ENCODE results near the gene GIMD1. TPM values are rescaled to one million over a fixed set of nuclear protein-coding genes. Genes with fewer than 3 reads are reported as not detected.

GIMD1 gene
- total RNA-seq, 2 experiments from 2014 or later = not detected

GRCh38 chr4:106367072-106367471, 1.5 kb downstream of the GIMD1 start:
- ATAC-seq (ENCODE audit: low read depth) = no peak
- DNase-seq = no peak
- Mint-ChIP-seq H3K27ac (no peak overlapping the region), H3K4me3 (no peak overlapping the region), H3K4me1 (peaks cover 2% of the 10 kb centered on the region), H3K27me3 (peaks cover 20% of the 10 kb centered on the region), H3K36me3 (no peaks in the 10 kb centered on the region), H3K9me3 (no peaks in the 10 kb centered on the region)
- POLR2A ChIA-PET = no interaction called here

DNA sequence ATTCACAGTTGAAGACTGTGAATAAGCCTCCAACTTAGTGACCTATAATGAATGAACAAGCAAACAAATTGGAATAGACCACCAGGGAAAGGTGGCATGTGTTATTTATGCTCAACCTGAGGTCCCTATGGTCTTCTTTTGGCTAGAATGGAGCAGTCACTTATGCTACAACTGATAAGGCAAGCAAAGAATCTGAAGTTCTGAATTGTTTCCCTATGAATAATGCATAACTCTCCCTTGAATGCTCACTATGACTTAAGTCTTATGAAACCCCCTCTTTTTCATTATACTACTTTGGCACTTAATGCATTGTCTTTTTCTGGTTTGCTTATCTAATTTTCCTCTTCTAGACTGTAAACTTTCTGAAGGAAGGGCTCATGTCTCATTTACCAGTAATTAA, 2.6 kb downstream of the GIMD1 start:
- peaks cover 16% of the 10 kb centered on the region for H3K27me3 Mint-ChIP-seq
- no peak for ATAC-seq (ENCODE audit: low read depth)
- H3K9me3 Mint-ChIP-seq = no peaks in the 10 kb centered on the region
- POLR2A ChIA-PET = no interaction called here
- no peaks in the 10 kb centered on the region for H3K36me3 Mint-ChIP-seq
- H3K27ac Mint-ChIP-seq = no peak overlapping the region
- H3K4me3 Mint-ChIP-seq = no peak overlapping the region
- DNase-seq = no peak
- H3K4me1 Mint-ChIP-seq = peaks cover 2% of the 10 kb centered on the region

DNA sequence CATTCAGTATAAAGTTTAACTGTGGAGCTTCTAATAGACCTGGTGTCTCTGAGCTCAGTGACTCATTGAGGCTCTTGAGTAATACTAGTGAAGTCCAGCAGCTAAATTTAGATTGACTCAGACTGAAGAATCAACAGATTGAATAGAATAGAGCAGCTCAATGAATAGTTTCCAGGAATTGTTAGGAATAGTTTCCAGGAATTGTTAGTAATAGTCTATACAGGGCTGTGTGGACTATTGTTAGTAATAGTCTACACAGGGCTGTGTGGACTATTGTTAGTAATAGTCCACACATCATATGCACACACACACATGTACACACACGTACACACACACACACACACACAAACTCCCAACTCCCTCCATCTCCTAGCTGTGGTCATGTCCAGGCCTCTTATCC, 3.0 kb downstream of the GIMD1 start:
- no peak overlapping the region for H3K4me3 Mint-ChIP-seq
- no peaks in the 10 kb centered on the region for H3K36me3 Mint-ChIP-seq
- POLR2A ChIA-PET = no interaction called here
- H3K27me3 Mint-ChIP-seq = peaks cover 15% of the 10 kb centered on the region
- no peak for DNase-seq
- ATAC-seq (ENCODE audit: low read depth) = no peak
- no peaks in the 10 kb centered on the region for H3K9me3 Mint-ChIP-seq
- H3K27ac Mint-ChIP-seq = no peak overlapping the region
- H3K4me1 Mint-ChIP-seq = peaks cover 2% of the 10 kb centered on the region

GRCh38 chr4:106364282-106364681, 4.3 kb downstream of the GIMD1 start:
- ATAC-seq (ENCODE audit: low read depth) (no peak), DNase-seq (no peak)
- Mint-ChIP-seq H3K27ac (no peak overlapping the region), H3K4me1 (peaks cover 1% of the 10 kb centered on the region), H3K9me3 (no peaks in the 10 kb centered on the region), H3K4me3 (no peak overlapping the region), H3K36me3 (no peaks in the 10 kb centered on the region), H3K27me3 (peaks cover 7% of the 10 kb centered on the region)
- POLR2A ChIA-PET = no interaction called here

- POLR2A ChIA-PET = no interaction called here
- DNase-seq (no peak), ATAC-seq (ENCODE audit: low read depth) (no peak)
- no peaks in the 10 kb centered on the region for H3K9me3 Mint-ChIP-seq
- H3K27me3 Mint-ChIP-seq = peaks cover 6% of the 10 kb centered on the region
- H3K27ac Mint-ChIP-seq = no peak overlapping the region
- H3K4me1 Mint-ChIP-seq = no peaks in the 10 kb centered on the region
- no peaks in the 10 kb centered on the region for H3K36me3 Mint-ChIP-seq
- H3K4me3 Mint-ChIP-seq = no peak overlapping the region
Observed at GRCh38 chr4:106362086-106362825, 6.3 kb downstream of the GIMD1 start.

GRCh38 chr4:106358899-106359298, 9.7 kb downstream of the GIMD1 start:
- POLR2A ChIA-PET = no interaction called here
- no peak for DNase-seq
- no peak overlapping the region for H3K4me3 Mint-ChIP-seq

DNA sequence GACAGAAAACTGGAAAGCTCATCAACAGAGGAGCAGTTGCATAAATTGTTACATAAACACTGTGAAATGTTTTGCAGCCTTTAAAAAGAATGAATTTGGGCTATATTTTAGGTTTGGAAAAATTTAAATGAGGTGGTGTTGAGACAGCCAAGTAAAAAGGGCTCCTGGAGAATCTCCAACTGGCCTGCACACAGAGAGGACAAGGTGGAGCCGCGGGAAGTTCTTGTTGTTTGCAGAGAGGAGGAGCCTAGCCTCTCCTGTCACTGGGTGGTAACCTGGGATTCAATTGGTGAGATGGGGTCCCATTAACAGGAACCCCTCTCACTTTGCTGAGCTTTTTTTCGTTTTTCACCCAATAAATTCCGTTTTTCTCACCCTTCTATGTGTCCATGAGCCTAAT, 13.4 kb downstream of the GIMD1 start:
- Mint-ChIP-seq H3K4me3 (no peak overlapping the region), H3K27me3 (no peaks in the 10 kb centered on the region), H3K36me3 (peaks cover 3% of the 10 kb centered on the region), H3K4me1 (no peaks in the 10 kb centered on the region), H3K9me3 (no peaks in the 10 kb centered on the region), H3K27ac (no peak overlapping the region)
- POLR2A ChIA-PET = no interaction called here
- no peak for DNase-seq
- no peak for ATAC-seq (ENCODE audit: low read depth)

More at GRCh38 chr4:106358899-106359298, 9.7 kb downstream of the GIMD1 start:
- Mint-ChIP-seq H3K27ac (no peak overlapping the region), H3K9me3 (no peaks in the 10 kb centered on the region), H3K4me1 (no peaks in the 10 kb centered on the region), H3K36me3 (no peaks in the 10 kb centered on the region), H3K27me3 (peaks cover 6% of the 10 kb centered on the region)
- no peak for ATAC-seq (ENCODE audit: low read depth)

- Mint-ChIP-seq H3K27me3 (no peaks in the 10 kb centered on the region), H3K36me3 (peaks cover 6% of the 10 kb centered on the region), H3K27ac (no peak overlapping the region), H3K4me3 (no peak overlapping the region), H3K4me1 (no peaks in the 10 kb centered on the region), H3K9me3 (no peaks in the 10 kb centered on the region)
- no peak for DNase-seq
- ATAC-seq (ENCODE audit: low read depth) = no peak
- POLR2A ChIA-PET = no interaction called here
Observed at GRCh38 chr4:106353786-106354185, 14.8 kb downstream of the GIMD1 start.

DNA sequence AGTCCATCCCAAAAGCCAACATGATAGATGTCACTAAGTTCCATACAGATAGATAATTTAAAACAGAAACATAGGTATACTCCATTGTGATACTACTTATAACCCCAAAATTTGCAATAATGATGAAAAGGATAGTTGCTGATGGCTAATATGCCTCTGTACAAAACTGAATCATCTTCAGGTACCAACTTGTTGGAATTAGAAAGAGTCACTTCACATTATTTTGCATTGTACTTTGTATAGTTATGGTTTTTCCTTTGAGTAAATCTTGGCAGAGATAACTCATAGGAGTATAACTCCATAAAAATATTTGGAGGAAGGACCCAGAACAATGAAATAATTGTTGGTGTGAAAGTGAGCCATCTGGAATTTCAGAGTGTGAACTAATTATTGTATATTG, 17.6 kb downstream of the GIMD1 start:
- Mint-ChIP-seq H3K9me3 (no peaks in the 10 kb centered on the region), H3K27ac (no peak overlapping the region), H3K27me3 (no peaks in the 10 kb centered on the region), H3K4me1 (no peaks in the 10 kb centered on the region), H3K4me3 (no peak overlapping the region), H3K36me3 (peaks cover 10% of the 10 kb centered on the region)
- ATAC-seq (ENCODE audit: low read depth) (no peak), DNase-seq (no peak)
- POLR2A ChIA-PET = no interaction called here

- Mint-ChIP-seq H3K27me3 (no peaks in the 10 kb centered on the region), H3K9me3 (peaks cover 2% of the 10 kb centered on the region), H3K4me1 (peaks cover 1% of the 10 kb centered on the region), H3K4me3 (no peak overlapping the region), H3K36me3 (peaks cover 15% of the 10 kb centered on the region), H3K27ac (no peak overlapping the region)
- ATAC-seq (ENCODE audit: low read depth) (no peak), DNase-seq (no peak)
- POLR2A ChIA-PET = no interaction called here
Observed at GRCh38 chr4:106347167-106347566, 21.4 kb downstream of the GIMD1 start.

DNA sequence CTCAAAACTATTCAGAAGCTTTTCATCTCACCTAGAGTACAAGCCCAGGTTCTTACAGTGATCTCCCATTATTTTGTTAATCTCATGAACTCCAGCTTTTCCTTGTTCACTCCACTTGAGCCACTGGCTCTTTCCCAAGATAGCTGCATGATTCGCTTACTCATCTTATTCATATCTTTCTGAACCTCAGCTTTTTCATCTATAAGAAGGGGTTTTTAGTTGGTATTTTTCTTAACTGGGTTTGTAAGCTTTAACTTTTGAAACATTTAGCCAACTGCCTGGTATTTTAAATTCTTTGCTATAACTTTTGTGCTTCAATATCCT, 24.0 kb downstream of the GIMD1 start:
- no peak for ATAC-seq (ENCODE audit: low read depth)
- Mint-ChIP-seq H3K4me3 (no peak overlapping the region), H3K4me1 (peaks cover 6% of the 10 kb centered on the region), H3K27ac (no peak overlapping the region), H3K9me3 (peaks cover 4% of the 10 kb centered on the region), H3K36me3 (peaks cover 34% of the 10 kb centered on the region), H3K27me3 (no peaks in the 10 kb centered on the region)
- POLR2A ChIA-PET = no interaction called here
- no peak for DNase-seq

DNA sequence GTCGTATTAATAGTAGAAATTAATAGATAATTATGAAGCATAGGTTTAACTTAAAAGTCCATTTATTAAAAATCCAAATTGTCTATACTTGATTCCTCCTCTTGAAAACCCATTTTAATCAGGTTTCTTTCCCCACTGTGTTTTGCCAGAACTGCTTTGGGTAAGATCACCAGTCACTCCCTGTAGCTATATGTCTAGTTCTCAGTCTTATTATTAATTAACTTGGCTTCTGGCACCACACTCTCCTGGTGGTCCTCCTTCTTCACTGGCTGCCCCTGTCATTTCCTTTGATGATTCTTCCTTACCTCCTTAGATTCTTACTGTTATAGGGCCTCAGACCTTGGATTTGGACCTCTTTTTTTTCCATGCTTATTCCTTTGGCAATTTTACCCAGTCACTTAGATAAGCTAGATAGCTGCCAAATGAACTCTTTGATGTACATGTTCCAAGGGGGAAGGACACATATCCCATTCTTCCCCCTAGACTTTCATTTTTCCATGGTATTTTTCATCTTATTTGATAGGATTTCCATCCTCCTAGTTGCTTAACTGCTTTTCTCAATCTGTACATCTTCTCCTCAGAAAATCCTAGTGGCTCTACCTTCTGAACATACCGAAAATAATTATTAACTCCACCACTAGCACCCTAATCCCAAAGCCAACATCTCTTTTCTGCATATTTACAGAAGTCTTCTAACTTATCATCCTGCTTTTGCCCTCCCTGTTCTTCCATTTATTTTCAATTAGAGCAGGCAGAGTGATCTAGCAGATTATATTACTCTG, 24.5 kb downstream of the GIMD1 start:
- Mint-ChIP-seq H3K27ac (no peak overlapping the region), H3K9me3 (peaks cover 4% of the 10 kb centered on the region), H3K4me1 (peaks cover 6% of the 10 kb centered on the region), H3K4me3 (no peak overlapping the region), H3K27me3 (no peaks in the 10 kb centered on the region), H3K36me3 (peaks cover 38% of the 10 kb centered on the region)
- POLR2A ChIA-PET = no interaction called here
- no peak for DNase-seq
- ATAC-seq (ENCODE audit: low read depth) = no peak

DNA sequence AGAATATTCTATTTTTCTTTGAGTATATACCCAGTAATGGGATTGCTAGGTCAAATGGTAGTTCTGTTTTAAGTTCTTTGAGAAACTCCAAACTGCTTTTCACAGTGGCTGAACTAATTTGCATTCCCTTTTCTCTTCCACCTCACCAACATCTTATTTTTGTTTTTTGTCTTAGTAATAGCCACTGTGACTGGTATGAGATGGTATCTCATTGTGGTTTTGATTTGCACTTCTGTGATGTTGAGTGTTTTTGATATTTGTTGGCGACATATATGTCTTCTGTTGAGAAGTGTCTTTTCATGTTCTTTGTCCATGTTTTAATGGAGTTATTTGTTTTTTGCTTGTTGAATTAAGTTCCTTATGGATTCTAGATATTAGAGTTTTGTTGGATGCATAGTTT, 27.8 kb downstream of the GIMD1 start:
- peaks cover 14% of the 10 kb centered on the region for H3K9me3 Mint-ChIP-seq
- DNase-seq (no peak), ATAC-seq (ENCODE audit: low read depth) (no peak)
- peaks cover 61% of the 10 kb centered on the region for H3K36me3 Mint-ChIP-seq
- no peak overlapping the region for H3K27ac Mint-ChIP-seq
- H3K4me3 Mint-ChIP-seq = no peak overlapping the region
- peaks cover 6% of the 10 kb centered on the region for H3K4me1 Mint-ChIP-seq
- no peaks in the 10 kb centered on the region for H3K27me3 Mint-ChIP-seq
- POLR2A ChIA-PET = no interaction called here

DNA sequence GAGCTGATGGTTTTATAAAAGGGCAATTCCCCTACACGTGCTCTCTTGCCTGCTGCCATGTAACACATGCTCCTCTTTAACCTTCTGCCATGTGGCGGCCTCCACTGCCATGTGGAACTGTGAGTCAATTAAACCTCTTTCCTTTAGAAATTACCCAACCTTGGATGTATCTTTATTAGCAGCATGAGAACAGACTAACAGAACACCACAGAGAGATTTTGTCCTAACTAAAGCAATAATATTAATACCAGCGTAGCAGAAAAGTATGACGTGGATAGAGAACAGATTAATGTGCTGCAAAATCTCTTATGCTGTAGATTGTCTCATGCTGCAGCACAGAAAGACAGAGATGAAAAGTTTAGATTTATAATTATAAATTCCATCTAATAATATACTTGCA, 29.1 kb downstream of the GIMD1 start:
- no peak overlapping the region for H3K4me3 Mint-ChIP-seq
- POLR2A ChIA-PET = no interaction called here
- H3K36me3 Mint-ChIP-seq = peaks cover 67% of the 10 kb centered on the region
- no peak for DNase-seq
- peaks cover 14% of the 10 kb centered on the region for H3K9me3 Mint-ChIP-seq
- no peaks in the 10 kb centered on the region for H3K27me3 Mint-ChIP-seq
- no peak overlapping the region for H3K27ac Mint-ChIP-seq
- H3K4me1 Mint-ChIP-seq = peaks cover 6% of the 10 kb centered on the region
- ATAC-seq (ENCODE audit: low read depth) = no peak

Measured in activated naive CD8-positive, alpha-beta T cell treated with anti-CD3 and anti-CD28 coated beads, Interleukin-2, amount 10 ng/mL, durations not matched to agents 7 days and 5 days (primary cell).